Uterus (tissue), 4 donors: ENCODE measurements around the gene ZNF446. TPM values are rescaled to one million over a fixed set of nuclear protein-coding genes. Genes with fewer than 3 reads are reported as not detected.

Experiments
- DNase-seq, 2 donors: peaks; one replicate each; pipeline ENCODE4 v3.0.0-alpha.2; 2019 to 2020
- H3K27ac ChIP-seq, 2 donors: fragments of 200-600 bp; sonication (generic); 1 replicate in 1 of 2; 2 replicates in 1 of 2; pipeline ENCODE4 v1.5.1; 2016 to 2018
- H3K27me3 ChIP-seq, 2 donors: fragments of 200-600 bp; sonication (generic); one replicate each; pipeline ENCODE4 v1.5.1; 2018 to 2019; ENCODE audit warnings: control low read depth in 1 of 2
- H3K36me3 ChIP-seq, 2 donors: fragments of 200-600 bp; sonication (generic); one replicate each; pipeline ENCODE4 v1.5.1; 2019; ENCODE audit warnings: control low read depth in 1 of 2
- H3K4me1 ChIP-seq, 2 donors: fragments of 200-600 bp; sonication (generic); one replicate each; pipeline ENCODE4 v1.5.1; 2018 to 2019; ENCODE audit warnings: control low read depth in 1 of 2
- H3K4me3 ChIP-seq, 2 donors: fragments of 200-600 bp; sonication (generic); 1 replicate in 1 of 2; 2 replicates in 1 of 2; pipeline ENCODE4 v1.5.1; 2018 to 2019; ENCODE audit warnings: mild to moderate bottlenecking in 1 of 2
- H3K9me3 ChIP-seq, 2 donors: fragments of 200-600 bp; sonication (generic); one replicate each; pipeline ENCODE4 v1.5.1; 2019; ENCODE audit warnings: control low read depth in 1 of 2
- CTCF ChIP-seq, 4 experiments: fragments of 200-600 bp in 2 of 4; fragments of 450-650 bp in 2 of 4; sonication (generic) in 2 of 4; IDR thresholded peaks; one replicate each; pipeline ENCODE4 v1.5.1; 2016 to 2019; ENCODE audit warnings: antibody characterized with exemption in 4 of 4, mild to moderate bottlenecking in 2 of 4, moderate library complexity in 1 of 4
- POLR2A ChIP-seq, 2 donors: fragments of 450-650 bp; IDR thresholded peaks; one replicate each; pipeline ENCODE4 v1.6.1; 2016; ENCODE audit warnings: antibody characterized with exemption in 2 of 2, mild to moderate bottlenecking in 1 of 2, moderate library complexity in 1 of 2
- intact Hi-C: fragments of 100-400 bp; cut with DNase I; formaldehyde crosslinking; loops from one replicate; pipeline ENCODE4 v1.15.1; 2023; ENCODE audit warnings: low total_unique reads
- total RNA-seq, 4 donors: library from RNA; depleted of rRNA in 3 of 4; stranded (reverse); fragments of >200 nt in 3 of 4; gene quantifications; one replicate each; pipeline versions ENCODE4 v1.1.0 to v1.2.4, GENCODE V29; 2014 to 2023
- donor health status: DM: yes; HTN: yes; CAD: no.

ZNF446 gene
- total RNA-seq, 4 donors from 2014 or later, result 1.8 to 18.7 (median 11.4) TPM

GRCh38 chr19:58516964-58517833 is 41.0 kb downstream of the ZNF446 start:
- TF ChIP-seq POLR2A (IDR thresholded peaks at IDR 0.05) (no peak), CTCF (IDR thresholded peaks at IDR 0.05) (no peak)
- Histone ChIP-seq H3K9me3 (no peaks in the 10 kb centered on the region), H3K4me1 (peaks cover 0 to 12% of the 10 kb centered on the region in 2 donors), H3K27ac (no peak overlapping the region), H3K4me3 (no peak overlapping the region), H3K27me3 (no peaks in the 10 kb centered on the region), H3K36me3 (no peaks in the 10 kb centered on the region)
- no peak for DNase-seq
- intact Hi-C loops, result no loop called here

GRCh38 chr19:58518256-58519086 is 42.3 kb downstream of the ZNF446 start:
- Histone ChIP-seq H3K27me3 (no peaks in the 10 kb centered on the region), H3K27ac (peak overlapping the region; percentile 89 to 96), H3K4me3 (peak overlapping the region; percentile 88 to 89), H3K4me1 (peaks cover 0 to 12% of the 10 kb centered on the region in 2 donors), H3K36me3 (no peaks in the 10 kb centered on the region), H3K9me3 (no peaks in the 10 kb centered on the region)
- intact Hi-C loops, result no loop called here
- no peak for DNase-seq
- no peak for TF ChIP-seq POLR2A (IDR thresholded peaks at IDR 0.05)
- no peak for TF ChIP-seq CTCF (IDR thresholded peaks at IDR 0.05)

- DNase-seq, result peak; percentile 49 to 66
- peak overlapping the region; percentile 88 to 89 for H3K4me3 ChIP-seq
- H3K27ac ChIP-seq, result peak overlapping the region; percentile 89 to 96
- peaks cover 0 to 12% of the 10 kb centered on the region in 2 donors for H3K4me1 ChIP-seq
- TF ChIP-seq CTCF (IDR thresholded peaks at IDR 0.05), result peak; percentile 29 to 70 (median 66)
- TF ChIP-seq POLR2A (IDR thresholded peaks at IDR 0.05), result no peak
- H3K36me3 ChIP-seq, result no peaks in the 10 kb centered on the region
- intact Hi-C loops, result no loop called here
- no peaks in the 10 kb centered on the region for H3K27me3 ChIP-seq
- H3K9me3 ChIP-seq, result no peaks in the 10 kb centered on the region
Measured at GRCh38 chr19:58519087-58519354, 42.9 kb downstream of the ZNF446 start.

GRCh38 chr19:58519355-58520256 is 43.5 kb downstream of the ZNF446 start, which contains the start of gene ZBTB45:
Gene ZBTB45, minus strand, starts transcription at chr19:58519810. Its CDS starts 2,137 bp downstream, at chr19:58517673.
- Histone ChIP-seq H3K4me3 (peak within 1 kb of the TSS; percentile 88 to 89), H3K9me3 (no peaks in the 10 kb centered on the region), H3K4me1 (peaks cover 0 to 12% of the 10 kb centered on the region in 2 donors), H3K36me3 (no peaks in the 10 kb centered on the region), H3K27me3 (no peaks in the 10 kb centered on the region), H3K27ac (peak within 1 kb of the TSS; percentile 89 to 96)
- intact Hi-C loops, result no loop called here
- peak; percentile 93 to 94 for DNase-seq
- TF ChIP-seq CTCF (IDR thresholded peaks at IDR 0.05) (peak; percentile 57 to 90 (median 75)), POLR2A (IDR thresholded peaks at IDR 0.05) (peak; percentile 25 to 67)
